Endothelial cell (in vitro differentiated cells): ENCODE results near the gene SUSD6. TPM values are rescaled to one million over a fixed set of nuclear protein-coding genes. Genes with fewer than 3 reads are reported as not detected.
"Not testable (repeated sequence)": the region's sequence is repeated elsewhere in the genome, so short reads cannot be mapped to it uniquely, and the experiment has no call there.

ENCODE experiments used
- DNase-seq: peaks from one replicate; pipeline ENCODE4 v3.0.0; 2021; ENCODE audit warnings: low spot score
- H3K27ac Mint-ChIP-seq: one replicate; pipeline ENCODE4 v1.8.0; 2021; ENCODE audit warnings: mixed read lengths, inconsistent platforms; ENCODE audit not compliant: unreplicated experiment
- H3K27me3 Mint-ChIP-seq: one replicate; pipeline ENCODE4 v1.8.0; 2021; ENCODE audit warnings: mild to moderate bottlenecking, moderate library complexity, mixed read lengths, inconsistent platforms; ENCODE audit not compliant: unreplicated experiment
- H3K36me3 Mint-ChIP-seq: one replicate; pipeline ENCODE4 v1.8.0; 2021; ENCODE audit warnings: mild to moderate bottlenecking, low read depth, mixed read lengths, inconsistent platforms; ENCODE audit not compliant: unreplicated experiment
- H3K4me1 Mint-ChIP-seq: one replicate; pipeline ENCODE4 v1.8.0; 2021; ENCODE audit warnings: mild to moderate bottlenecking, mixed read lengths, inconsistent platforms; ENCODE audit not compliant: unreplicated experiment
- H3K4me3 Mint-ChIP-seq: one replicate; pipeline ENCODE4 v1.8.0; 2021; ENCODE audit warnings: mild to moderate bottlenecking, mixed read lengths, inconsistent platforms; ENCODE audit not compliant: unreplicated experiment
- H3K9me3 Mint-ChIP-seq: one replicate; pipeline ENCODE4 v1.8.0; 2021; ENCODE audit warnings: mixed read lengths, inconsistent platforms; ENCODE audit not compliant: unreplicated experiment
- total RNA-seq: library from RNA; stranded (reverse); fragmentation: NEBNext Ultra II Directional; extraction: Animal tissue kit (Norgen Biotek cat#: 25700); gene quantifications from one replicate; pipeline ENCODE4 v1.2.1, GENCODE V29; 2021; ENCODE audit not compliant: unreplicated experiment
- TF ChIP-seq, protein P1 (sequence below): fragments of 200-600 bp; sonication (generic); IDR thresholded peaks from one replicate; pipeline ENCODE4 v1.5.0; 2021; ENCODE audit warnings: antibody characterized with exemption; ENCODE audit not compliant: unreplicated experiment

SUSD6 gene
- total RNA-seq, 1 donor from 2014 or later = 71.5 TPM

DNA sequence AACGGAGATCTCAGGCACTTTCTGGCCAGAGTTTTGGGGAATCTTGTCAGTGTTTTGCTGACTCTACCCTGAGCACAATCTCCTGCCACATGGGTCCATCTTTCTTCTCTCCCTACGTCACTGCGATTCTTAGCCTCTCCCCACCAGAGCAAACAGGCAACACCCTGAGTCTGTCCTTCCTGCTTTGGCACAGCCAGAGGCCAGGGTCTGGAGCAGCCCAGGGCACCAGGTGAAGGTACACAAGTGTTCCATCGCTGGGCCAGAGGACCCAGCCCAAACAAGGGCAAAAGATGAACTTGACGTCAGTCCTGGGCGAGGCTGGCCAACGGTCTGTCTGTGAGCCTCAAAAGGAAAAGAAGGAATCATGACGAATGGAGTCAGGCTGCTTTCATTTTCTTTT, 24.0 kb upstream of the SUSD6 start:
- Mint-ChIP-seq H3K9me3 (no peaks in the 10 kb centered on the region), H3K4me1 (peaks cover 36% of the 10 kb centered on the region), H3K27me3 (peaks cover 4% of the 10 kb centered on the region), H3K4me3 (no peak overlapping the region), H3K27ac (no peak overlapping the region), H3K36me3 (no peaks in the 10 kb centered on the region)
- TF ChIP-seq, protein P1, sequence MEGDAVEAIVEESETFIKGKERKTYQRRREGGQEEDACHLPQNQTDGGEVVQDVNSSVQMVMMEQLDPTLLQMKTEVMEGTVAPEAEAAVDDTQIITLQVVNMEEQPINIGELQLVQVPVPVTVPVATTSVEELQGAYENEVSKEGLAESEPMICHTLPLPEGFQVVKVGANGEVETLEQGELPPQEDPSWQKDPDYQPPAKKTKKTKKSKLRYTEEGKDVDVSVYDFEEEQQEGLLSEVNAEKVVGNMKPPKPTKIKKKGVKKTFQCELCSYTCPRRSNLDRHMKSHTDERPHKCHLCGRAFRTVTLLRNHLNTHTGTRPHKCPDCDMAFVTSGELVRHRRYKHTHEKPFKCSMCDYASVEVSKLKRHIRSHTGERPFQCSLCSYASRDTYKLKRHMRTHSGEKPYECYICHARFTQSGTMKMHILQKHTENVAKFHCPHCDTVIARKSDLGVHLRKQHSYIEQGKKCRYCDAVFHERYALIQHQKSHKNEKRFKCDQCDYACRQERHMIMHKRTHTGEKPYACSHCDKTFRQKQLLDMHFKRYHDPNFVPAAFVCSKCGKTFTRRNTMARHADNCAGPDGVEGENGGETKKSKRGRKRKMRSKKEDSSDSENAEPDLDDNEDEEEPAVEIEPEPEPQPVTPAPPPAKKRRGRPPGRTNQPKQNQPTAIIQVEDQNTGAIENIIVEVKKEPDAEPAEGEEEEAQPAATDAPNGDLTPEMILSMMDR = no peak
- no peak for DNase-seq

DNA sequence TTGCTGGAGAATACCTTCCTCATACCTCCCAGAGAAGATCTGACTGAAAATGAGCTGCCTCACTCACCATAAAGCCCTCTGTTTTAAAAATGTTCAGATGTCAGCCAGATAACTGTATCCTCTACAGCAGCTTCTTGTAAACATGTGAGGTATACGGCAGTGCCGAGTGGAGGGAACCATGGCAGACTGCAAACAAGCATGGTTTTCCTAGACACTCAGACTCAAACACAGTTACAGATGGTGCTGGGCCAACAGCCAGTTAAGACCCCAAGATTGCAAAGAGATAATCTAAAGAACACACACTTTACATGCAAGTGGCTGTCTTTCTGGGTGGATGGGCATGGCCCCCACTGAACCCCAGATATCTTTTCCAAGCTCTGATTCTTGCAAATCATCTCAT, 20.1 kb upstream of the SUSD6 start:
- Mint-ChIP-seq H3K4me3 (no peak overlapping the region), H3K9me3 (no peaks in the 10 kb centered on the region), H3K4me1 (peaks cover 26% of the 10 kb centered on the region), H3K27ac (no peak overlapping the region), H3K36me3 (no peaks in the 10 kb centered on the region), H3K27me3 (peaks cover 5% of the 10 kb centered on the region)
- TF ChIP-seq, protein P1 = no peak
- DNase-seq = no peak

DNA sequence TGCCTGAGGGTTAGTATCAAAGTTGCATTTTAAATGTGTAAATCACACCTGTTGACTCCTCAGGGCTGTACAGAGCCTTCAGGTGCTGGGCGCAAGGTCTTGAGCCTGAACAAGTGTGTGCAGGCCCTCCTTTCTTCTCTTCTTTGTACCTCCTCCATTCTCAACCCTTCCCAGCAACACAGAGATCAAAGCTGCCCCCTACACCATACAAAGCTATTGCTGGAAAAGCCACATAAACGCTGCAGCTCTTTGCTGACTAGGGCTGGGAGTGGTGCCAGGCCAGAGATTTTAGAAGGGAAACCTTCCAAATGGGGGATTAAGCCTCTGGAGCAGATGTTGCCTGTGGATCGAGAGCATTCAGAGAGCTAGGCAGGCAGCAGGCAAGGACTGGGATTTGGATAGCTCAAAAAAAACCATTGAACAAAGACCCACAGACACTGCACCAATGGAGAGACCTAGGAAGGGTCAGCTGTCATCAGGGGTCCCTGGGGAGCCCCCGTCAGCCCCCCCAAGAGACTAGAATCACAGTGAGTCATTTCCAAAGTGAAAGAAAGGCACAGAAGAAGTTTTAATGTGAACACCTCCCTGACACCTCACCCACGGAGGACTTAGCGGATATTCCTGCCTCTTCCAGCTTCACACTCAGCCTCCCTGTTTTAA, 18.2 kb upstream of the SUSD6 start:
- Mint-ChIP-seq H3K27me3 (peaks cover 5% of the 10 kb centered on the region), H3K4me3 (no peak overlapping the region), H3K36me3 (no peaks in the 10 kb centered on the region), H3K9me3 (no peaks in the 10 kb centered on the region), H3K4me1 (peaks cover 11% of the 10 kb centered on the region), H3K27ac (no peak overlapping the region)
- TF ChIP-seq, protein P1 = no peak
- DNase-seq = no peak

DNA sequence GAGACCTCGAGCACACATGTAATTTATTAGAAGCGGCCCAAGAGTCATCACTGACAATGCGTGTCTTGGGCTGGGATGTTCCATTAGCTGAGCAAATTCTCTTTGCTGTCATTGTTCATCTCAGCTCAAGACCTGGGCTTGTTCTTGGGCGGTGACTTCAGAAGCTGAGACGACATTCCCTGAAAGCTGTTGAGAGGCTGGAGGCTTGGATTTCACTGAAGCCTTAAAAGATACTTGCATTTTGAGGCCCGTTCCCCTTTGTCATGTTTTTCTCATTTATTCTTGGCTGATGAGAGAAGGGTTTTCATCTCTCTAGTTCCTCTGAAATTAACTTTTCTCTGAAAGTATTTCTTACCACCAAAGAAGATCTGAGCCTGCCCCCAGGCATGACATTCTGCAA, 16.6 kb upstream of the SUSD6 start:
- Mint-ChIP-seq H3K27me3 (peaks cover 5% of the 10 kb centered on the region), H3K27ac (no peak overlapping the region), H3K4me1 (peaks cover 8% of the 10 kb centered on the region), H3K36me3 (no peaks in the 10 kb centered on the region), H3K4me3 (no peak overlapping the region), H3K9me3 (no peaks in the 10 kb centered on the region)
- TF ChIP-seq, protein P1 = no peak
- no peak for DNase-seq

DNA sequence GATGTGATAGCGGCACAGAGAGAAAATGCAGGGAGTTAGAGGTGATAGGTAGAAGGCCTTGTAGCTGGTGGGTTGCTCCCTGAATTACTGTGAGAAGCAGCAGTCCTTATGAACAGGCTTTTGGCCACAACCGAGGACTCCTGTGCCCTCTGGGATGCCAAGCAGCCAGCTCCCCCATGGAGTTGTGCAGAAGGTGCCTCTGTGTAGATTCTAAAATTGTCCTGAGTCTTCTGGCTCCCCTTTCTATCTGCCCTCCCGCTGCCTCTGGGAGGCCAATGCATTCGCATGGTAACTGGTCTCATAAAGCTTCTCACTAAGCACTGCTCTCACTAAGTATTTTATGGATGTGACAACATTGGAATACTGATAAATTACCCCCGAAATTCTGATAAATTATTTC, 16.1 kb upstream of the SUSD6 start:
- TF ChIP-seq, protein P1 = no peak

DNA sequence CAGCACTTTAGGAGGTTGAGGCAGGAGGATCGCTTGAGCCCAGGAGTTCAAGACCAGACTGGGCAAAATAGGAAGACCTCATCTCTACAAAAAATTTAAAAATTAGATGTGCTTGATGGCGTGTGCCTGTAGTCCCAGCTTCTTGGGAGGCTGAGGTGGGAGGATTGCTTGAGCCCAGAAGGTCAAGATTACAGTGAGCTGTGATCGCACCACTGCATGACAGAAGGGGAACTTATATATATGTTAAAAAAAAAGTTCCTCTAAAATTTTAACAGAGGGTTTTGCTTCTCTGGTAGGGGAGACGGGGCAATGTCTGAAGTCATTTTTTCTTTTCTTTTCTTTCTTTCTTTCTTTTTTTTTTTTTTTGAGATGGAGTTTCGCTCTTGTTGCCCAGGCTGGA, 12.0 kb upstream of the SUSD6 start:
- H3K27me3 Mint-ChIP-seq, H3K9me3 Mint-ChIP-seq, H3K36me3 Mint-ChIP-seq, H3K4me3 Mint-ChIP-seq, H3K4me1 Mint-ChIP-seq, H3K27ac Mint-ChIP-seq, DNase-seq: not testable (repeated sequence)

More for the DNA sequence above, 16.1 kb upstream of the SUSD6 start:
- no peaks in the 10 kb centered on the region for H3K36me3 Mint-ChIP-seq
- H3K4me3 Mint-ChIP-seq = no peak overlapping the region
- H3K4me1 Mint-ChIP-seq = peaks cover 8% of the 10 kb centered on the region
- H3K9me3 Mint-ChIP-seq = no peaks in the 10 kb centered on the region
- no peak overlapping the region for H3K27ac Mint-ChIP-seq
- H3K27me3 Mint-ChIP-seq = peaks cover 5% of the 10 kb centered on the region
- no peak for DNase-seq
